Fibroblast of skin of left biceps (primary cell): ENCODE data around the gene RMI2.
A peak's percentile ranks its signal among the peaks of the same experiment; 100 is the strongest.
"Not testable (repeated sequence)": the region's sequence is repeated elsewhere in the genome, so short reads cannot be mapped to it uniquely, and the experiment has no call there.

Experiments
- DNase-seq, 2 experiments: peaks; one replicate each; pipeline ENCODE4 v3.0.0-alpha.2; 2013; ENCODE audit warnings: low read depth in 2 of 2

RMI2 gene

GRCh38 chr16:11345040-11345862, at the start of gene RMI2:
TSS of gene RMI2 (plus strand) at chr16:11345459. CDS start at chr16:11345472, 13 bp downstream.
- peak; percentile 83 to 88 for DNase-seq

GRCh38 chr16:11295672-11296071, 49.6 kb upstream of the RMI2 start:
- no peak for DNase-seq

GRCh38 chr16:11296351-11296705, 48.9 kb upstream of the RMI2 start:
- DNase-seq, result no peak

GRCh38 chr16:11296706-11297491, 48.4 kb upstream of the RMI2 start:
- DNase-seq, result no peak

- DNase-seq, result no peak
Observed at GRCh38 chr16:11297492-11298142, 47.6 kb upstream of the RMI2 start.

- no peak for DNase-seq
Observed at GRCh38 chr16:11298143-11298900, 46.9 kb upstream of the RMI2 start.

GRCh38 chr16:11298950-11299547, 46.2 kb upstream of the RMI2 start:
- DNase-seq, result not testable (repeated sequence)

- no peak for DNase-seq
Observed at GRCh38 chr16:11299865-11300559, 45.2 kb upstream of the RMI2 start.

- no peak for DNase-seq
Observed at GRCh38 chr16:11300560-11300892, 44.7 kb upstream of the RMI2 start.

- no peak for DNase-seq
Observed at GRCh38 chr16:11301645-11302501, 43.4 kb upstream of the RMI2 start.

- DNase-seq, result no peak
Observed at GRCh38 chr16:11302977-11303376, 42.3 kb upstream of the RMI2 start.

- no peak for DNase-seq
Observed at GRCh38 chr16:11303405-11304138, 41.7 kb upstream of the RMI2 start.

- no peak for DNase-seq
Observed at GRCh38 chr16:11306381-11306780, 38.9 kb upstream of the RMI2 start.

GRCh38 chr16:11306997-11307638, 38.1 kb upstream of the RMI2 start:
- DNase-seq, result no peak

GRCh38 chr16:11307639-11308492, 37.4 kb upstream of the RMI2 start:
- no peak for DNase-seq

GRCh38 chr16:11308493-11309283, 36.6 kb upstream of the RMI2 start:
- DNase-seq, result no peak
